OCI-LY1 (cell line): ENCODE data around the gene LMO2.

Source experiments
- CTCF ChIP-seq: fragments of 200-600 bp; sonication (generic), shearing (Covaris generic); IDR thresholded peaks from 2 replicates; pipeline ENCODE4 v1.5.1; 2017; ENCODE audit warnings: mild to moderate bottlenecking, antibody characterized with exemption, low read length, moderate library complexity, mixed read lengths
- EZH2 ChIP-seq: fragments of 200-600 bp; sonication (generic), shearing (Covaris generic); IDR thresholded peaks from 2 replicates; pipeline ENCODE4 v1.8.0; 2017; ENCODE audit warnings: borderline replicate concordance, mixed run types, mild to moderate bottlenecking, antibody characterized with exemption, low read length, moderate library complexity, mixed read lengths

DNA sequence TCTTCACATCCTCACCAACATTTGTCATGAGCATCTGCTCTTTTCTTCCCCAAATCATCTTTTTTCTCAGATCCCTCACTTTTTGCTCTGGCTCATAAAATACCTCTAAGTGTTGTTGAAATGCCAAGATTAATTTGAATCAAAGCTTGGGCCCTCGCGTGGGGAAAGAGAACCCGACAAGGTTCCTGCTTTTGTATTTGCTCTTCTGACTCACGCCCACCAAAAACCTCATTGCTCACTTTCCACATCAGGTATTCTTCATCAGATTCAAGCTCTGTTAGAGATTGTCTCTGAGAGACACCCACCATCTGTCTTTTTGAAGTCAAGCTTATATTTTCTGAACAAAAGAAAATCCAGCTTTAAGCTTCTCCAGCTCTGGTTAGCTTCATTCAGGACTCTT lies 64.7 kb downstream of the LMO2 start:
- TF ChIP-seq EZH2 (no peak), CTCF (no peak)
